Right atrium auricular region (tissue), 2 donors: ENCODE results near the gene TUT1. TPM values are rescaled to one million over a fixed set of nuclear protein-coding genes. Genes with fewer than 3 reads are reported as not detected.
"Not testable (repeated sequence)": the region's sequence is repeated elsewhere in the genome, so short reads cannot be mapped to it uniquely, and the experiment has no call there.

Experiments used
- DNase-seq: peaks from one replicate; pipeline ENCODE4 v3.0.0-alpha.2; 2019; ENCODE audit warnings: low spot score
- H3K27ac ChIP-seq, 2 donors: fragments of 200-600 bp; sonication (generic); 1 replicate in 1 of 2; 2 replicates in 1 of 2; pipeline ENCODE4 v1.5.1; 2016 to 2019
- H3K27me3 ChIP-seq, 2 donors: fragments of 200-600 bp; sonication (generic); one replicate each; pipeline versions ENCODE4 v1.5.1 to v1.6.0; 2017 to 2019
- H3K36me3 ChIP-seq: fragments of 200-600 bp; sonication (generic); one replicate; pipeline ENCODE4 v1.5.1; 2016
- H3K4me1 ChIP-seq, 2 donors: fragments of 200-600 bp; sonication (generic); one replicate each; pipeline versions ENCODE4 v1.5.1 to v1.6.0; 2017 to 2019
- H3K4me3 ChIP-seq, 2 donors: fragments of 200-600 bp; sonication (generic); 1 replicate in 1 of 2; 2 replicates in 1 of 2; pipeline ENCODE4 v1.5.1; 2017 to 2019; ENCODE audit warnings: mild to moderate bottlenecking in 1 of 2, moderate library complexity in 1 of 2
- H3K9me3 ChIP-seq, 2 donors: fragments of 200-600 bp; sonication (generic); one replicate each; pipeline ENCODE4 v1.5.1; 2019
- CTCF ChIP-seq, 2 donors: fragments of 200-600 bp; sonication (generic); IDR thresholded peaks; one replicate each; pipeline ENCODE4 v1.5.1; 2019; ENCODE audit warnings: antibody characterized with exemption in 2 of 2
- total RNA-seq, 2 donors: library from RNA; depleted of rRNA; stranded (reverse); fragments of >200 nt; gene quantifications; one replicate each; pipeline ENCODE4 v1.1.0, GENCODE V29; 2016

The TUT1 gene
- total RNA-seq, 2 donors from 2014 or later: 5.4 to 5.7 TPM

- H3K4me3 ChIP-seq: no peak overlapping the region
- no peaks in the 10 kb centered on the region for H3K9me3 ChIP-seq
- H3K27ac ChIP-seq: no peak overlapping the region
- no peaks in the 10 kb centered on the region for H3K27me3 ChIP-seq
- no peak for DNase-seq
- no peak for TF ChIP-seq CTCF (IDR thresholded peaks at IDR 0.05)
- H3K4me1 ChIP-seq: peaks cover 0 to 9% of the 10 kb centered on the region in 2 donors
- peaks cover 88% of the 10 kb centered on the region for H3K36me3 ChIP-seq
Observed at GRCh38 chr11:62567018-62567633, 24.2 kb downstream of the TUT1 start.

- TF ChIP-seq CTCF (IDR thresholded peaks at IDR 0.05): no peak
- H3K27ac ChIP-seq: no peak overlapping the region
Observed at GRCh38 chr11:62566247-62566646, 25.1 kb downstream of the TUT1 start.

GRCh38 chr11:62565100-62565802, 26.1 kb downstream of the TUT1 start:
- Histone ChIP-seq H3K27ac (no peak overlapping the region), H3K36me3 (peaks cover 76% of the 10 kb centered on the region)
- no peak for TF ChIP-seq CTCF (IDR thresholded peaks at IDR 0.05)

More at GRCh38 chr11:62566247-62566646, 25.1 kb downstream of the TUT1 start:
- Histone ChIP-seq H3K4me1 (peaks cover 0 to 9% of the 10 kb centered on the region in 2 donors), H3K9me3 (no peaks in the 10 kb centered on the region), H3K4me3 (no peak overlapping the region), H3K27me3 (no peaks in the 10 kb centered on the region), H3K36me3 (peaks cover 84% of the 10 kb centered on the region)
- no peak for DNase-seq

GRCh38 chr11:62561677-62562230, 29.6 kb downstream of the TUT1 start:
- H3K4me3 ChIP-seq, DNase-seq, H3K9me3 ChIP-seq, H3K27me3 ChIP-seq: not testable (repeated sequence)
- peak overlapping the region in 1 of 2 donors; percentile 82 for H3K27ac ChIP-seq
- peaks cover 64% of the 10 kb centered on the region for H3K36me3 ChIP-seq
- peaks cover 0 to 29% of the 10 kb centered on the region in 2 donors for H3K4me1 ChIP-seq

More at GRCh38 chr11:62565100-62565802, 26.1 kb downstream of the TUT1 start:
- no peaks in the 10 kb centered on the region for H3K27me3 ChIP-seq
- no peak overlapping the region for H3K4me3 ChIP-seq
- no peak for DNase-seq
- no peaks in the 10 kb centered on the region for H3K9me3 ChIP-seq
- H3K4me1 ChIP-seq: peaks cover 0 to 19% of the 10 kb centered on the region in 2 donors

- Histone ChIP-seq H3K4me1 (peaks cover 0 to 41% of the 10 kb centered on the region in 2 donors), H3K27ac (peak overlapping the region; percentile 72 to 82), H3K27me3 (no peaks in the 10 kb centered on the region), H3K9me3 (no peaks in the 10 kb centered on the region), H3K4me3 (no peak overlapping the region), H3K36me3 (peaks cover 53% of the 10 kb centered on the region)
- peak; percentile 97 for DNase-seq
- peak; percentile 53 to 92 for TF ChIP-seq CTCF (IDR thresholded peaks at IDR 0.05)
Observed at GRCh38 chr11:62560566-62561103, 30.7 kb downstream of the TUT1 start.

- peaks cover 0 to 51% of the 10 kb centered on the region in 2 donors for H3K4me1 ChIP-seq
- H3K36me3 ChIP-seq: peaks cover 46% of the 10 kb centered on the region
- peak overlapping the region; percentile 41 to 82 for H3K27ac ChIP-seq
- not testable (repeated sequence) for H3K27me3 ChIP-seq, H3K9me3 ChIP-seq, DNase-seq, H3K4me3 ChIP-seq
Observed at GRCh38 chr11:62559626-62560025, 31.7 kb downstream of the TUT1 start.
